C4-2B (cell line): Measurements from ENCODE around the gene PYDC1.
A peak's percentile ranks its signal among the peaks of the same experiment; 100 is the strongest.

ENCODE experiments used
- H3K27ac ChIP-seq: fragments of 450-650 bp; 2 replicates; pipeline ENCODE4 v1.5.1; 2017
- CTCF ChIP-seq: fragments of 450-650 bp; conservative IDR thresholded peaks from 2 replicates; pipeline ENCODE4 v1.5.1; 2017; ENCODE audit warnings: mild to moderate bottlenecking
- ZFX ChIP-seq: fragments of 450-650 bp; IDR thresholded peaks from 2 replicates; pipeline ENCODE4 v1.6.1; 2017

The PYDC1 gene

DNA sequence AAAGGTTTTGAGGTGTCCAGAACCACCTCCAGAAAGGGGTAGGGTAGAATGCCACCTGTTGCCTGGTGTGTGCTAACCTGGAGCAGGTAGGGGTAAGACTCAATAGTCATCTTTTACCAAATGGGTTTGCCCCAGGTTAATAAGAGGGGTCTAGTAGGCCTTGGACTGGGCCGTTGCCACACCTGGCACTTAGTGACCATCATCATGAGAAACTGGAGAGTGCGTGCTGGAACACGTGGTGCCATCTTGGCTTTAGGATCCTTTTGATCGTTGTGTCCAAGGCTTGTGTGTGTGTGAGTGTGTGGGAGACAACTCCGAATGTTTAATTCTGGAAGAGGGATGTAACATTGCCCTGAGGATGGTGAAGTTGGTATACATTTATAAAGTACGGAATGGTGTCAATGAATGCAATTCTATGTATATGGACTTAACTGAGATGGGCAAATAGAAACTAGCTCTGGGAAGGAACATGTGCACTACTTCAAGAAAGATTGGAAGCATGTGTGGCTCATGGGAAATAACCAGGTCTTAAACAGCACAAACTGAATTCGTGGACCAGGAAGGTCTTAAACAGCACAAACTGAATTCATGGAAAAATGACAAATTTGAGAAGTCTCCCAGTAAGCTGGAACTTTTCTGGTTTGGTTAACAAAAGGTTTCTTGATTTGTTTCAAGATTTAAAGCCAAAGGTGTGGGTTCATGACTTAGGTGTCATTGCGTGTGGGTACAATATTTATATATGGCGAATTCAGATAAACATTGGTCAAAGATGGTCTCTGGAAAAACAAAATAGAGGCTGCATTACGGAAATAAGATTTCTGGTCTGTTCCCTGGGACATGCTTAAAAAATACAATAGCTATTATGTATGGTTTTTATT lies 29.8 kb downstream of the PYDC1 start:
- no peak overlapping the region for H3K27ac ChIP-seq
- TF ChIP-seq CTCF (no peak), ZFX (no peak)

GRCh38 chr16:31186176-31186575 lies 30.8 kb downstream of the PYDC1 start:
- no peak overlapping the region for H3K27ac ChIP-seq
- TF ChIP-seq CTCF (no peak), ZFX (no peak)

- TF ChIP-seq CTCF = no peak
- TF ChIP-seq ZFX = no peak
- H3K27ac ChIP-seq = no peak overlapping the region
Observed at GRCh38 chr16:31185339-31185738, 31.6 kb downstream of the PYDC1 start.

GRCh38 chr16:31184888-31185287 lies 32.0 kb downstream of the PYDC1 start:
- TF ChIP-seq ZFX (no peak), CTCF (no peak)
- no peak overlapping the region for H3K27ac ChIP-seq

- no peak overlapping the region for H3K27ac ChIP-seq
- TF ChIP-seq ZFX (no peak), CTCF (no peak)
Observed at GRCh38 chr16:31183432-31184428, 33.2 kb downstream of the PYDC1 start.

GRCh38 chr16:31182391-31182790 lies 34.5 kb downstream of the PYDC1 start:
- TF ChIP-seq ZFX (no peak), CTCF (no peak)

More at GRCh38 chr16:31182391-31182790, 34.5 kb downstream of the PYDC1 start:
- H3K27ac ChIP-seq = peak overlapping the region; percentile 6; the same call in 1 of the 2 replicates
